Measurements from ENCODE around the gene F2RL3. TPM values are rescaled to one million over a fixed set of nuclear protein-coding genes. Genes with fewer than 3 reads are reported as not detected.

The F2RL3 gene
- total RNA-seq, 2 donors from 2014 or later, result 4.9 to 5.4 TPM

DNA sequence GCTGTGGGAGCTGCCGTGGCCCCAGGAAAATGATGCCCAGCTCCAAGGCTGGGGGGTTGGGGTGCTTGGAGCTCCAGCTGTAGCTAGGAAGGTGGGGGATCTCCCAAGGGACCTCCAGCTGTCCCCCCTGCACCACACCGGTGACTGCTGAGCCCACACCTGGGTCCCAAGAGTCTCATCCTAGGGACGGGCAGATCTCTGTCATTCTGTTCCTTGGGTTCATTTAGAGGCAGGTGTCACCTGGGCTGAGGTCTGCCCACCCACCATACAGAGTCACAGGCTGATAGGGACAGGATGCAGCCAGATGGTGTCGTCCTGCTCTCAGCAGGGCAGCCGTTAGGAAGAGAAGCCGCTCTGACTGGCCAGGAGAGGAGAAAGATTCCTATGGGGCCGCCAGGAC lies 5.3 kb downstream of the F2RL3 start:
- TF ChIP-seq, protein P1, sequence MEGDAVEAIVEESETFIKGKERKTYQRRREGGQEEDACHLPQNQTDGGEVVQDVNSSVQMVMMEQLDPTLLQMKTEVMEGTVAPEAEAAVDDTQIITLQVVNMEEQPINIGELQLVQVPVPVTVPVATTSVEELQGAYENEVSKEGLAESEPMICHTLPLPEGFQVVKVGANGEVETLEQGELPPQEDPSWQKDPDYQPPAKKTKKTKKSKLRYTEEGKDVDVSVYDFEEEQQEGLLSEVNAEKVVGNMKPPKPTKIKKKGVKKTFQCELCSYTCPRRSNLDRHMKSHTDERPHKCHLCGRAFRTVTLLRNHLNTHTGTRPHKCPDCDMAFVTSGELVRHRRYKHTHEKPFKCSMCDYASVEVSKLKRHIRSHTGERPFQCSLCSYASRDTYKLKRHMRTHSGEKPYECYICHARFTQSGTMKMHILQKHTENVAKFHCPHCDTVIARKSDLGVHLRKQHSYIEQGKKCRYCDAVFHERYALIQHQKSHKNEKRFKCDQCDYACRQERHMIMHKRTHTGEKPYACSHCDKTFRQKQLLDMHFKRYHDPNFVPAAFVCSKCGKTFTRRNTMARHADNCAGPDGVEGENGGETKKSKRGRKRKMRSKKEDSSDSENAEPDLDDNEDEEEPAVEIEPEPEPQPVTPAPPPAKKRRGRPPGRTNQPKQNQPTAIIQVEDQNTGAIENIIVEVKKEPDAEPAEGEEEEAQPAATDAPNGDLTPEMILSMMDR (IDR thresholded peaks at IDR 0.05), result no peak
- no peak for DNase-seq (ENCODE audit: low spot score)
- Histone ChIP-seq H3K27ac (no peak overlapping the region), H3K27me3 (replicated peaks; ENCODE audit: insufficient read depth) (no peaks in the 10 kb centered on the region), H3K4me3 (no peak overlapping the region), H3K4me1 (ENCODE audit: control insufficient read depth in 1 of 2, low read depth in 2 of 2) (peaks cover 3 to 20% of the 10 kb centered on the region in 2 donors), H3K36me3 (no peaks in the 10 kb centered on the region), H3K9me3 (no peaks in the 10 kb centered on the region)
- no peak for ATAC-seq (ENCODE audit: insufficient number of reproducible peaks, low FRiP score, low read depth)

DNA sequence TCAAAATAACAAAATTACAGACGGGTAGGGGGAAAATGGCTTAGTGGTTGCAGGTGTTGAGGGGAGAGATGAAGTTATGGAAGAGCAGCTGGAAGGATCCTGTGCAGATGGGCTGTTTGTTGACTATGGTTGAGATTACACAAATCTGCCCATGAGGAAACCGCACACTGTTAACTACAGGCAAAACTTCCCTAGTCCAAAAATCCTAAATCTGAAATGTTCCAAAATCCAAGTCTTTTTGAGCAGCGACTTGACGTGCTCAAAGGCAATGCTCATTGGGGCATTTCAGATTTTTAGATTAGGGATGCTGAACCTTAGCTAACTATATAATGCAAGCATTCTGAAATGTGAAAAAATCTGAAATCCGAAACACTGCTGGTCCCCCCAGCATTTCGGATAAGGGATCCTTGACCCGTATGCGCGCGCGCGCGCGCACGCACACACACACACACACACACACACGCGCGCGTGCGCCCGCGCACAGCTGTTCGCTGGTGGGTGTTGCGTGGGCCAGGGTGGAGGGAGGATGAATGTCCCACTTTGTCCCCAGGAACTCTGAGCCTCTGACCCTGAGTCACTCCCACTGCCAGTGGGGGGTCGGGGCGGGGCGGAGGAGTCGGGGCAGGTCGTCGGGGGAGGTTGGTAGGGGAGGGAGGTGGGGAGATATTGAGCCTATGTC lies 6.8 kb downstream of the F2RL3 start:
- H3K36me3 ChIP-seq, result no peaks in the 10 kb centered on the region
- H3K27me3 ChIP-seq (replicated peaks; ENCODE audit: insufficient read depth), result no peaks in the 10 kb centered on the region
- no peak overlapping the region for H3K27ac ChIP-seq
- ATAC-seq (ENCODE audit: insufficient number of reproducible peaks, low FRiP score, low read depth) (no peak), DNase-seq (ENCODE audit: low spot score) (no peak)
- peaks cover 3 to 16% of the 10 kb centered on the region in 2 donors for H3K4me1 ChIP-seq (ENCODE audit: control insufficient read depth in 1 of 2, low read depth in 2 of 2)
- H3K4me3 ChIP-seq, result peak overlapping the region; percentile 97
- H3K9me3 ChIP-seq, result no peaks in the 10 kb centered on the region
- TF ChIP-seq, protein P1 (IDR thresholded peaks at IDR 0.05), result no peak

DNA sequence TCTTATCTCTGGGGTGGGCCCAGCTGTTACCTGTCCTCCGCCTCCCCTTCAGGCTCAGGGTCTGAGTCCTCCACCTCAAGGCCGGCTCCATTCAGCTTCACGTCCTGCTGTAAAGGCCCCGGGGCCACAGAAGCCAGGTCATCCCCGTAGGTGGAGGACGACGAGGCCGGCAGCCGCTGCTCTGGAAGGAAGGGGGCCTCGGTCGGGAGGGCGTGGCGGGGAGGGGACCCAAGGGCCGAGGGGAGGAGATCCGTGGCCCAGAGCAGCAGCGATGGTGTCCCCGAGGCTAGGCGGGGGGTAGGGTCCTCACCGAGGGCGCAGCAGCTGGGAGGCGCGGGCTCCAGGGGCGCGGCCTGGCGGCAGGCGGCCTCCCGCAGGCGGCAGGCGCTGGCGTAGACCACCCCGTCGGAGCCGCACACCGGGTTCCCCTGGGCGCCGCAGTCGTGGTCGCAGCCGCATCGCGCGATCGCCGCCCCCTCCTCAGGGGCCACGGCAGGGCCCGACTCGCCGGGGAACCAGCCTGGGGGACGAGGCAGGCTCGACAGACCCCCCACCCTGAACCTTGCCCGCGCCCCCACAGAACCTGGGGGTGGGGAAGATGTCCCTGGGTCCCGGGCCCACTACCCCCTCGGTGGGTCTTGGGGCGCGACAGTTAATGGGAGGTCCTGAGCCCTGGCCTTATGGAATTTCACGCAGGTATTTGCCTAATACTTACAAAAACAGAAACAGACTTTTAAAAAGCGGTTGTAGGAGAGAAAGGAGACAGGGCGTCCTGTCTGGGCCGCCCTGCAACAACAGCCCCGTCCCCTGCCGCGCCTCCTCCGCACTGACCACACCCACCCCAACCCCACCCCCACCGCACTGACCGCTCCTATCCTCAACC lies 7.6 kb downstream of the F2RL3 start:
- no peaks in the 10 kb centered on the region for H3K9me3 ChIP-seq
- H3K27me3 ChIP-seq (replicated peaks; ENCODE audit: insufficient read depth), result no peaks in the 10 kb centered on the region
- DNase-seq (ENCODE audit: low spot score) (no peak), ATAC-seq (ENCODE audit: insufficient number of reproducible peaks, low FRiP score, low read depth) (peak; percentile 9)
- peak overlapping the region; percentile 34 to 56 for H3K27ac ChIP-seq
- H3K36me3 ChIP-seq, result no peaks in the 10 kb centered on the region
- H3K4me3 ChIP-seq, result peak overlapping the region; percentile 97
- H3K4me1 ChIP-seq (ENCODE audit: control insufficient read depth in 1 of 2, low read depth in 2 of 2), result peaks cover 3 to 16% of the 10 kb centered on the region in 2 donors
- TF ChIP-seq, protein P1 (IDR thresholded peaks at IDR 0.05), result no peak

DNA sequence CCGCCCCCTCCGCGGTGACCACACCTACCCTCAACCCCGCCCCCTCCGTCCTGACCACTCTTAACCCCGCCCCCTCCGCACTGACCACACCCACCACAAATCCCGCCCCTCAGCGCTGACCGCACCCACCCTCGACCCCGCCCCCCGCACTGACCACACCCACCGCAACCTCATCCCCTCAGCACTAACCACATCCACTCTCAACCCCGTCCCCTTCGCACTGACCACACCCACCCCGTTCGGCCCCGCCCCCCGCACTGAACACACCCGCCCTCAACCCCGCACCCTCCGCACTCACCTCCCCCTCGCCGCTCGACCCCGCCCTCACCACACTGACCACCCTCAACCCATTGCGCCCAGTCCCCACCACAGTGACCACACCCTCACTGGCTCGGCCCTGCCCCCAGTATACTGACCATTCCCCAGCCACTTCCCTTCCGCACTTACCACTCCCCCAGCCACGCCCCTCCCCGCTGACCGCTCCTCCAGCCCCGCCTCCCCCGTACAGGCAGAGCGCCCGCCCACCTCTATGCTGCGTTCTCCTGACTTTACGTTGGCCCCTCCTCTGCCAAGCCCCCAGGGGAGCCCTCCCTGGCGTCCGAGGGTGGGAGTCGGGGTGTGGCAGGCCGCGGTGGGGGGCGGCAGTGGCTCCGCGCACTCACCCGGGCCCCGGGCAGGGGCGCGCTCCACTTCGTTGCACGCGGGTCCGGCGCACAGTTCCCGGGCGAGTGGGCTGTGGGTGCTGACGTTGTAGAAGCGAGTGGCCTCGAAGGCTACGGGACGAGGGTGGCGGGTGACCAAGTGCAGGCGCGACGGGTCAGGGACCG lies 8.4 kb downstream of the F2RL3 start:
- Histone ChIP-seq H3K4me1 (ENCODE audit: control insufficient read depth in 1 of 2, low read depth in 2 of 2) (peaks cover 3 to 16% of the 10 kb centered on the region in 2 donors), H3K27me3 (replicated peaks; ENCODE audit: insufficient read depth) (no peaks in the 10 kb centered on the region), H3K27ac (peak overlapping the region; percentile 83 to 85), H3K36me3 (no peaks in the 10 kb centered on the region), H3K4me3 (peak overlapping the region; percentile 97), H3K9me3 (no peaks in the 10 kb centered on the region)
- DNase-seq (ENCODE audit: low spot score), result peak; percentile 95
- ATAC-seq (ENCODE audit: insufficient number of reproducible peaks, low FRiP score, low read depth), result peak; percentile 77
- TF ChIP-seq, protein P1 (IDR thresholded peaks at IDR 0.05), result no peak

DNA sequence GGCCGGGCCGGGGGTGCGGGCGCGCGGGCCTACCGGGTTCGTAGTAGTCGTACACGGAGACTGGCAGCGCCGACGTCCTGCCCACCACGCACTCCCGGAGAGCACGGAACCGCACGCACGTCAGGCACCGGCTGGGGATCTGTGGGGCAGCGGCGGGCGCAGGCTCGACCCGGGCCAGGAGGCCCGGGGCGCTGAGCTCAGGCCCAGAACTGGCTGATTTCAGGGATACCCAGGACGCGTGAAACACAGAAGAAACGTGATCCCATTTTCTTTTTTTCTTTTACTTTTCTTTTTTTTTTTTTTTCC lies 9.0 kb downstream of the F2RL3 start:
- Histone ChIP-seq H3K9me3 (no peaks in the 10 kb centered on the region), H3K36me3 (no peaks in the 10 kb centered on the region), H3K27ac (peak overlapping the region; percentile 83 to 85), H3K27me3 (replicated peaks; ENCODE audit: insufficient read depth) (no peaks in the 10 kb centered on the region), H3K4me1 (ENCODE audit: control insufficient read depth in 1 of 2, low read depth in 2 of 2) (peaks cover 3 to 16% of the 10 kb centered on the region in 2 donors), H3K4me3 (peak overlapping the region; percentile 97)
- no peak for ATAC-seq (ENCODE audit: insufficient number of reproducible peaks, low FRiP score, low read depth)
- DNase-seq (ENCODE audit: low spot score), result no peak
- TF ChIP-seq, protein P1 (IDR thresholded peaks at IDR 0.05), result no peak
